Trophoblast cell (in vitro differentiated cells and primary cell): ENCODE measurements around the gene FER.

ENCODE experiments used
- DNase-seq, 2 donors: peaks; one replicate each; pipeline ENCODE4 v3.0.0-alpha.2; 2016
- H2AFZ ChIP-seq: 2 replicates; pipeline ENCODE4 v1.6.1; 2013; ENCODE audit warnings: low read length, moderate library complexity, mild to moderate bottlenecking; ENCODE audit not compliant: insufficient read depth, poor library complexity
- H2AK5ac ChIP-seq: 2 replicates; pipeline ENCODE4 v1.6.1; 2013; ENCODE audit warnings: mild to moderate bottlenecking, low read length
- H2BK120ac ChIP-seq: 2 replicates; pipeline ENCODE4 v1.6.1; 2013; ENCODE audit warnings: low read length, mild to moderate bottlenecking, moderate library complexity; ENCODE audit not compliant: insufficient read depth, poor library complexity
- H2BK12ac ChIP-seq: 2 replicates; pipeline ENCODE4 v1.6.1; 2013; ENCODE audit warnings: mild to moderate bottlenecking, low read length, moderate library complexity
- H2BK5ac ChIP-seq: 2 replicates; pipeline ENCODE4 v1.6.1; 2013; ENCODE audit warnings: low read length, low read depth, moderate library complexity, mild to moderate bottlenecking; ENCODE audit not compliant: poor library complexity
- H3K14ac ChIP-seq: 2 replicates; pipeline ENCODE4 v1.6.1; 2013; ENCODE audit warnings: mild to moderate bottlenecking, low read length
- H3K18ac ChIP-seq: 2 replicates; pipeline ENCODE4 v1.6.1; 2013; ENCODE audit warnings: mild to moderate bottlenecking, low read length
- H3K23ac ChIP-seq: 2 replicates; pipeline ENCODE4 v1.6.1; 2013; ENCODE audit warnings: low read length
- H3K27ac ChIP-seq: 2 replicates; pipeline ENCODE4 v1.5.1; 2013; ENCODE audit warnings: low read depth, mild to moderate bottlenecking, inconsistent platforms, low read length, moderate library complexity
- H3K27me3 ChIP-seq: 2 replicates; pipeline ENCODE4 v1.6.1; 2013; ENCODE audit warnings: inconsistent platforms, mild to moderate bottlenecking, low read length, moderate library complexity; ENCODE audit not compliant: insufficient read depth
- H3K36me3 ChIP-seq, 2 experiments: 1 replicate in 1 of 2; 2 replicates in 1 of 2; pipeline ENCODE4 v1.6.1; 2013; ENCODE audit warnings: low read length in 2 of 2, mild to moderate bottlenecking in 2 of 2, moderate library complexity in 1 of 2; ENCODE audit not compliant: insufficient read depth in 2 of 2, control insufficient read depth in 1 of 2
- H3K4ac ChIP-seq: 2 replicates; pipeline ENCODE4 v1.6.1; 2013; ENCODE audit warnings: low read depth, mild to moderate bottlenecking, low read length, moderate library complexity
- H3K4me1 ChIP-seq, 2 experiments: 1 replicate in 1 of 2; 2 replicates in 1 of 2; pipeline ENCODE4 v1.6.1; 2013; ENCODE audit warnings: low read length in 2 of 2, mild to moderate bottlenecking in 2 of 2, moderate library complexity in 1 of 2; ENCODE audit not compliant: insufficient read depth in 2 of 2, control insufficient read depth in 1 of 2
- H3K4me2 ChIP-seq: 2 replicates; pipeline ENCODE4 v1.6.1; 2013; ENCODE audit warnings: inconsistent platforms, mild to moderate bottlenecking, low read length, moderate library complexity
- H3K4me3 ChIP-seq: 2 replicates; pipeline ENCODE4 v1.5.1; 2013; ENCODE audit warnings: mild to moderate bottlenecking, low read depth, low read length, inconsistent platforms
- H3K79me1 ChIP-seq: one replicate; pipeline ENCODE4 v1.6.1; 2013; ENCODE audit warnings: low read length
- H3K79me2 ChIP-seq: 2 replicates; pipeline ENCODE4 v1.6.1; 2013; ENCODE audit warnings: low read length, mild to moderate bottlenecking; ENCODE audit not compliant: control insufficient read depth, insufficient read depth, poor library complexity
- H3K9ac ChIP-seq: 2 replicates; pipeline ENCODE4 v1.6.1; 2013; ENCODE audit warnings: mild to moderate bottlenecking, low read length
- H3K9me3 ChIP-seq: 2 replicates; pipeline ENCODE4 v1.6.1; 2013; ENCODE audit warnings: low read depth, mild to moderate bottlenecking, control low read depth, inconsistent platforms, low read length; ENCODE audit not compliant: insufficient read depth
- H4K12ac ChIP-seq: 2 replicates; pipeline ENCODE4 v1.6.1; 2013; ENCODE audit warnings: low read depth, mild to moderate bottlenecking, low read length, moderate library complexity
- H4K8ac ChIP-seq: 2 replicates; pipeline ENCODE4 v1.6.1; 2013; ENCODE audit warnings: low read depth, mild to moderate bottlenecking, low read length, moderate library complexity
- H4K91ac ChIP-seq: one replicate; pipeline ENCODE4 v1.6.1; 2013; ENCODE audit warnings: low read depth, mild to moderate bottlenecking, low read length, moderate library complexity
- WGBS: extraction: QIAGEN DNeasy Blood & Tissue Kit; methylation state at CpG from one replicate; pipeline ENCODE4 v1.1.7; 2013; ENCODE audit warnings: missing lambda C conversion rate; ENCODE audit not compliant: insufficient read length, insufficient coverage; ENCODE audit errors: extremely low coverage; 5-methylcytosine and 5-hydroxymethylcytosine counted together

The FER gene

DNA sequence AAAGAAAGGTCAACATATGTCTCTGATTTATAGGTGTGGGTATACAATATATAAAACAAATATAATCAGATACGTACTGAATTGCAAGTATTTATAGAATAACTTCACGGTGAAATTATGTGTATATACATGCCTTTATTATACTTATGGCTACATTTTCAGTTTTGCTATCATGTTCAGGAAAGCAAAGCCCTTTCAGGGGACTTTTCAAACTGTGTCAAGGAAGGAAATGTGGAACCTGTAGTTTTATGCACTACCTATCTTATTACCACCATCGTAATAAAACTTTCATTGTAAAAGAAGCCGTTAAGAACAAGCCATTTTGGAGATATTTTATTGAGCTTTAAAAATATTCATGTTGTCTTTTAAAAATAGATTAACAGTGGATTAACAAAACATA, 404.9 kb downstream of the FER start:
- no peaks in the 10 kb centered on the region for H3K79me2 ChIP-seq
- H4K12ac ChIP-seq: no peak overlapping the region
- no peak overlapping the region for H2AFZ ChIP-seq
- H4K91ac ChIP-seq: no peak overlapping the region
- H3K79me1 ChIP-seq: no peaks in the 10 kb centered on the region
- no peak overlapping the region for H3K18ac ChIP-seq
- no peak for DNase-seq
- H3K14ac ChIP-seq: no peak overlapping the region
- WGBS: no CpG with 5 or more reads among the region's 4 CpGs
- H2BK120ac ChIP-seq: no peak overlapping the region
- H3K4me2 ChIP-seq: no peak overlapping the region
- no peak overlapping the region for H2BK5ac ChIP-seq
- no peaks in the 10 kb centered on the region for H3K27me3 ChIP-seq
- no peak overlapping the region for H2BK12ac ChIP-seq
- no peak overlapping the region for H3K9ac ChIP-seq
- no peaks in the 10 kb centered on the region for H3K4me1 ChIP-seq
- H3K4ac ChIP-seq: no peak overlapping the region
- H2AK5ac ChIP-seq: no peak overlapping the region
- no peak overlapping the region for H3K27ac ChIP-seq
- H3K36me3 ChIP-seq: no peaks in the 10 kb centered on the region
- H4K8ac ChIP-seq: no peak overlapping the region
- H3K9me3 ChIP-seq: no peaks in the 10 kb centered on the region
- H3K23ac ChIP-seq: no peak overlapping the region
- H3K4me3 ChIP-seq: no peak overlapping the region

DNA sequence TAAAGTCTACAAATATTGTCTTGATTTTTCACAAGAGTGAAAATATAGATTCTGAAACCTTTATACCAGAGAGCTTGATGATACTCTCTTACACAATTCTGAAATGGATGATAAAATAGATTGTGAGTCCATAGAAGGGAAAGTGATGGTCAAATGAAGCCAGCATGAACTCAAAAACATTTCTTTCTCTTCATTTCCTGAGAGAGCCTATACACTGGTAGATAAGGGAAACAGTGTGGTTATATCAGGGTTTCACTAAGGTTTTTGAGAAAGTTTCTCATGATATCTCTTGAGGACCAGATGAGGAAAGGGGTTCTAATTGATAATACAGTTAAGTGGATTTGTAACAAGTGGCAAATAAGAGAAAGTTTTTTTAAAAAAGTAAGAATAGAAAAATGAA, 407.9 kb downstream of the FER start:
- Histone ChIP-seq H2AFZ (no peak overlapping the region), H3K79me2 (no peaks in the 10 kb centered on the region), H3K4me1 (no peaks in the 10 kb centered on the region), H3K9ac (no peak overlapping the region), H3K4ac (no peak overlapping the region), H2BK12ac (no peak overlapping the region), H4K8ac (no peak overlapping the region), H2BK5ac (no peak overlapping the region), H3K4me2 (no peak overlapping the region), H2BK120ac (no peak overlapping the region), H3K4me3 (no peak overlapping the region), H4K91ac (no peak overlapping the region), H4K12ac (no peak overlapping the region), H3K9me3 (no peaks in the 10 kb centered on the region), H3K14ac (no peak overlapping the region), H3K18ac (no peak overlapping the region), H3K27ac (no peak overlapping the region), H2AK5ac (no peak overlapping the region), H3K27me3 (no peaks in the 10 kb centered on the region), H3K36me3 (no peaks in the 10 kb centered on the region), H3K23ac (no peak overlapping the region), H3K79me1 (no peaks in the 10 kb centered on the region)
- no peak for DNase-seq

DNA sequence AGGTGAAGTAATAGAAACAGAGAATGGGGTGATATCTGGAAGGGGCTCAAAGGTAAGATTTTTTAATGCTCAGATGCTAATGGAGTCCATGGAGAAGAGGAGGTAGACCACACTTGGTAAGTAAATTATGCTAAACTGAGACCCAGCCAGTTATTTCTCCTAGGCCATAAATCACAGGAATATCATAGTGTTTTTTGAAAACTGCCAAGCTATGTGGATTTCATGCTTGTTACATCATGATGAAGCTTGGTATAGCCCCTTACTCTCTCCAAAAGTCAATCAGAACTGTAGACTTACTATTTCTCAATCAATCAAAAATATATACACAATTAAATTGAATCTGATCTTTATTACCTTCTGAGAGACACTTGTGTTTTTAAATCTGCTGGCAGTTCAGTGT, 409.2 kb downstream of the FER start:
- no peaks in the 10 kb centered on the region for H3K4me1 ChIP-seq
- no peak overlapping the region for H3K4ac ChIP-seq
- H3K4me2 ChIP-seq: no peak overlapping the region
- H2BK12ac ChIP-seq: no peak overlapping the region
- no peaks in the 10 kb centered on the region for H3K9me3 ChIP-seq
- H3K4me3 ChIP-seq: no peak overlapping the region
- H3K79me2 ChIP-seq: no peaks in the 10 kb centered on the region
- no peak overlapping the region for H4K8ac ChIP-seq
- H2BK120ac ChIP-seq: no peak overlapping the region
- no peak overlapping the region for H2AFZ ChIP-seq
- no peaks in the 10 kb centered on the region for H3K79me1 ChIP-seq
- H4K12ac ChIP-seq: no peak overlapping the region
- no peaks in the 10 kb centered on the region for H3K36me3 ChIP-seq
- no peak overlapping the region for H2AK5ac ChIP-seq
- H3K23ac ChIP-seq: no peak overlapping the region
- H4K91ac ChIP-seq: no peak overlapping the region
- no peaks in the 10 kb centered on the region for H3K27me3 ChIP-seq
- H3K27ac ChIP-seq: no peak overlapping the region
- H3K9ac ChIP-seq: no peak overlapping the region
- no peak overlapping the region for H3K18ac ChIP-seq
- no peak for DNase-seq
- H3K14ac ChIP-seq: no peak overlapping the region
- no peak overlapping the region for H2BK5ac ChIP-seq

DNA sequence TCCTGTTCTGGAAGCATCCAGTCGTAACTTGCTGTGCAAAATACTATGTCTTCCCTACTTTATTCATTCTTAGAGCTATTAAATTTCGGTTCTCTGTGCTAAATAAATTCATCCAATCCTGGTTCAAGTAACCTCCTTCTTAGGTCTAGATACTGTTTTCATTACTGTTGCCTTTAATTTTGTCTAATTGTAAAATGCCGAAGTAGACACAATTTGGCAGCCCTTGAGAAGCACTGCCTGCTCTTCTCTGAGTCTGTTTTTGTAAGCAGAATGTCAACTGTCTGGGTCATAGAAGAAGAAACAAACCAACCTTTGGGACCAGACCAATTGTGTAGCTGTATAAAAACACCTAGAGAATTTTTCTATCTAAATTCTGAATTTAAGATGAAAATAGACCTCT, 412.8 kb downstream of the FER start:
- no peak for DNase-seq
- Histone ChIP-seq H2AFZ (no peak overlapping the region), H4K8ac (no peak overlapping the region), H3K9ac (no peak overlapping the region), H3K18ac (no peak overlapping the region), H4K12ac (no peak overlapping the region), H3K4me1 (no peaks in the 10 kb centered on the region), H3K27me3 (no peaks in the 10 kb centered on the region), H3K4me2 (no peak overlapping the region), H2AK5ac (no peak overlapping the region), H3K36me3 (no peaks in the 10 kb centered on the region), H3K79me1 (no peaks in the 10 kb centered on the region), H2BK12ac (no peak overlapping the region), H3K79me2 (no peaks in the 10 kb centered on the region), H3K4me3 (no peak overlapping the region), H4K91ac (no peak overlapping the region), H3K27ac (no peak overlapping the region), H2BK120ac (no peak overlapping the region), H3K14ac (no peak overlapping the region), H3K9me3 (no peaks in the 10 kb centered on the region), H3K23ac (no peak overlapping the region), H3K4ac (no peak overlapping the region), H2BK5ac (no peak overlapping the region)
- no CpG with 5 or more reads among the region's 3 CpGs for WGBS
